ENCODE results near the gene PXYLP1.

PXYLP1 gene

GRCh38 chr3:141306922-141307321, 75.3 kb downstream of the PXYLP1 start:
- TF ChIP-seq CTCF (IDR thresholded peaks at IDR 0.05) = no peak

- no peak for TF ChIP-seq CTCF (IDR thresholded peaks at IDR 0.05)
These were observed 75.9 kb downstream of the PXYLP1 start for GRCh38 chr3:141307351-141308059.

- TF ChIP-seq CTCF (IDR thresholded peaks at IDR 0.05) = peak; percentile 78
These were observed 77.1 kb downstream of the PXYLP1 start for GRCh38 chr3:141308588-141309218.

- no peak for TF ChIP-seq CTCF (IDR thresholded peaks at IDR 0.05)
These were observed 79.5 kb downstream of the PXYLP1 start for GRCh38 chr3:141311170-141311495.

GRCh38 chr3:141311496-141312353, 80.1 kb downstream of the PXYLP1 start:
- TF ChIP-seq CTCF (IDR thresholded peaks at IDR 0.05) = peak; percentile 58

GRCh38 chr3:141312354-141313092, 80.9 kb downstream of the PXYLP1 start:
- no peak for TF ChIP-seq CTCF (IDR thresholded peaks at IDR 0.05)

- TF ChIP-seq CTCF (IDR thresholded peaks at IDR 0.05) = no peak
These were observed 81.6 kb downstream of the PXYLP1 start for GRCh38 chr3:141313093-141313683.
